NT2/D1 (cell line): ENCODE results near the gene CD46.

ENCODE experiments used
- DNase-seq: peaks from one replicate; pipeline ENCODE4 v3.0.0-alpha.2; 2011; ENCODE audit warnings: low read depth, low spot score
- H3K27me3 ChIP-seq: 2 replicates; pipeline ENCODE4 v1.6.0; 2011; ENCODE audit warnings: mild to moderate bottlenecking; ENCODE audit not compliant: insufficient read length, insufficient read depth
- H3K36me3 ChIP-seq: 2 replicates; pipeline ENCODE4 v1.6.1; 2011; ENCODE audit warnings: mild to moderate bottlenecking, low read length, mixed read lengths; ENCODE audit not compliant: insufficient read depth, insufficient read length
- H3K4me1 ChIP-seq: 2 replicates; pipeline ENCODE4 v1.5.1; 2011; ENCODE audit not compliant: insufficient read depth, insufficient read length
- H3K4me3 ChIP-seq: 2 replicates; pipeline ENCODE4 v1.5.1; 2011; ENCODE audit warnings: low read depth; ENCODE audit not compliant: insufficient read length
- H3K9ac ChIP-seq: 2 replicates; pipeline ENCODE4 v1.6.0; 2011; ENCODE audit warnings: low read depth; ENCODE audit not compliant: insufficient read length
- H3K9me3 ChIP-seq: 2 replicates; pipeline ENCODE4 v1.5.1; 2011; ENCODE audit warnings: mild to moderate bottlenecking, low read length; ENCODE audit not compliant: insufficient read depth
- SUZ12 ChIP-seq: IDR thresholded peaks from 2 replicates; pipeline ENCODE4 v1.6.1; 2011; ENCODE audit not compliant: insufficient read length, insufficient read depth; ENCODE audit errors: extremely low read depth
- YY1 ChIP-seq: IDR thresholded peaks from 2 replicates; pipeline ENCODE4 v1.6.1; 2011; ENCODE audit not compliant: insufficient read length, insufficient read depth
- ZNF274 ChIP-seq: IDR thresholded peaks from 2 replicates; pipeline ENCODE4 v1.6.1; 2011; ENCODE audit warnings: mild to moderate bottlenecking, low read depth, low read length

Gene CD46

GRCh38 chr1:207825719-207826556, 74.1 kb downstream of the CD46 start:
- H3K4me1 ChIP-seq: peaks cover 7% of the 10 kb centered on the region
- DNase-seq: no peak
- TF ChIP-seq SUZ12 (no peak), ZNF274 (no peak), YY1 (no peak)
- H3K36me3 ChIP-seq: no peaks in the 10 kb centered on the region
- H3K9ac ChIP-seq: no peak overlapping the region
- no peaks in the 10 kb centered on the region for H3K9me3 ChIP-seq
- H3K4me3 ChIP-seq: no peak overlapping the region
- no peaks in the 10 kb centered on the region for H3K27me3 ChIP-seq

GRCh38 chr1:207826557-207827487, 75.0 kb downstream of the CD46 start:
- no peak overlapping the region for H3K4me3 ChIP-seq
- no peaks in the 10 kb centered on the region for H3K9me3 ChIP-seq
- H3K27me3 ChIP-seq: no peaks in the 10 kb centered on the region
- H3K9ac ChIP-seq: no peak overlapping the region
- peaks cover 7% of the 10 kb centered on the region for H3K4me1 ChIP-seq
- no peak for DNase-seq
- TF ChIP-seq YY1 (no peak), SUZ12 (no peak), ZNF274 (no peak)
- H3K36me3 ChIP-seq: no peaks in the 10 kb centered on the region

GRCh38 chr1:207827488-207827830, 75.6 kb downstream of the CD46 start:
- TF ChIP-seq YY1 (no peak), ZNF274 (no peak), SUZ12 (no peak)
- no peak for DNase-seq
- Histone ChIP-seq H3K9ac (no peak overlapping the region), H3K4me3 (no peak overlapping the region), H3K27me3 (no peaks in the 10 kb centered on the region), H3K36me3 (no peaks in the 10 kb centered on the region), H3K4me1 (peaks cover 7% of the 10 kb centered on the region), H3K9me3 (no peaks in the 10 kb centered on the region)

- H3K9ac ChIP-seq: no peak overlapping the region
- H3K36me3 ChIP-seq: no peaks in the 10 kb centered on the region
- TF ChIP-seq YY1: no peak
- TF ChIP-seq SUZ12: no peak
- TF ChIP-seq ZNF274: no peak
- H3K4me3 ChIP-seq: no peak overlapping the region
- H3K4me1 ChIP-seq: peaks cover 7% of the 10 kb centered on the region
- no peaks in the 10 kb centered on the region for H3K27me3 ChIP-seq
- H3K9me3 ChIP-seq: no peaks in the 10 kb centered on the region
- DNase-seq: no peak
These were observed 76.2 kb downstream of the CD46 start for GRCh38 chr1:207828046-207828445.

- Histone ChIP-seq H3K27me3 (no peaks in the 10 kb centered on the region), H3K4me3 (no peak overlapping the region), H3K9me3 (no peaks in the 10 kb centered on the region), H3K4me1 (peaks cover 7% of the 10 kb centered on the region), H3K36me3 (no peaks in the 10 kb centered on the region), H3K9ac (no peak overlapping the region)
- DNase-seq: peak; percentile 75
- TF ChIP-seq SUZ12: no peak
- TF ChIP-seq YY1: no peak
- TF ChIP-seq ZNF274: no peak
These were observed 76.8 kb downstream of the CD46 start for GRCh38 chr1:207828485-207829158.

GRCh38 chr1:207829576-207829975, 77.7 kb downstream of the CD46 start:
- DNase-seq: no peak
- H3K36me3 ChIP-seq: no peaks in the 10 kb centered on the region

More at GRCh38 chr1:207829576-207829975, 77.7 kb downstream of the CD46 start:
- H3K4me3 ChIP-seq: no peak overlapping the region
- no peaks in the 10 kb centered on the region for H3K27me3 ChIP-seq
- no peaks in the 10 kb centered on the region for H3K9me3 ChIP-seq
- no peaks in the 10 kb centered on the region for H3K4me1 ChIP-seq
- TF ChIP-seq ZNF274: no peak
- no peak for TF ChIP-seq YY1
- no peak for TF ChIP-seq SUZ12
- no peak overlapping the region for H3K9ac ChIP-seq
